ENCODE results near the gene FCER1A. TPM values are rescaled to one million over a fixed set of nuclear protein-coding genes. Genes with fewer than 3 reads are reported as not detected.

FCER1A gene
- not detected in 2 replicates for total RNA-seq

GRCh38 chr1:159302095-159302494 is at the start of gene FCER1A:
FCER1A (plus strand) TSS chr1:159302336; CDS start chr1:159302365, 29 bp downstream.
- H3K4me3 ChIP-seq (ENCODE audit: low read depth, low read length): no peak within 1 kb of the TSS
- TF ChIP-seq CTCF (IDR thresholded peaks at IDR 0.05; ENCODE audit: insufficient read depth, low read depth, low read length): no peak
- no peak for DNase-seq (ENCODE audit: low read depth)

- DNase-seq (ENCODE audit: low read depth): no peak
- no peak for TF ChIP-seq CTCF (IDR thresholded peaks at IDR 0.05; ENCODE audit: insufficient read depth, low read depth, low read length)
- no peak overlapping the region for H3K4me3 ChIP-seq (ENCODE audit: low read depth, low read length)
Measured at GRCh38 chr1:159261311-159261710, 40.8 kb upstream of the FCER1A start.

- DNase-seq (ENCODE audit: low read depth): no peak
- no peak for TF ChIP-seq CTCF (IDR thresholded peaks at IDR 0.05; ENCODE audit: insufficient read depth, low read depth, low read length)
- H3K4me3 ChIP-seq (ENCODE audit: low read depth, low read length): no peak overlapping the region
Measured at GRCh38 chr1:159261721-159262494, 40.2 kb upstream of the FCER1A start.

GRCh38 chr1:159266832-159267231 is 35.3 kb upstream of the FCER1A start:
- TF ChIP-seq CTCF (IDR thresholded peaks at IDR 0.05; ENCODE audit: insufficient read depth, low read depth, low read length): no peak
- no peak for DNase-seq (ENCODE audit: low read depth)
- H3K4me3 ChIP-seq (ENCODE audit: low read depth, low read length): no peak overlapping the region

GRCh38 chr1:159274631-159275030 is 27.5 kb upstream of the FCER1A start:
- TF ChIP-seq CTCF (IDR thresholded peaks at IDR 0.05; ENCODE audit: insufficient read depth, low read depth, low read length): no peak
- no peak overlapping the region for H3K4me3 ChIP-seq (ENCODE audit: low read depth, low read length)
- DNase-seq (ENCODE audit: low read depth): no peak

GRCh38 chr1:159275891-159276290 is 26.2 kb upstream of the FCER1A start:
- H3K4me3 ChIP-seq (ENCODE audit: low read depth, low read length): no peak overlapping the region
- DNase-seq (ENCODE audit: low read depth): no peak
- TF ChIP-seq CTCF (IDR thresholded peaks at IDR 0.05; ENCODE audit: insufficient read depth, low read depth, low read length): no peak

- no peak for DNase-seq (ENCODE audit: low read depth)
- H3K4me3 ChIP-seq (ENCODE audit: low read depth, low read length): no peak overlapping the region
- TF ChIP-seq CTCF (IDR thresholded peaks at IDR 0.05; ENCODE audit: insufficient read depth, low read depth, low read length): no peak
Measured at GRCh38 chr1:159279773-159280172, 22.4 kb upstream of the FCER1A start.

All from fibroblast of villous mesenchyme (primary cell).